Stomach smooth muscle (tissue), 2 donors: ENCODE measurements around the gene PALLD.

Source experiments
- H3K27ac ChIP-seq: one replicate; pipeline ENCODE4 v1.7.0; 2013; ENCODE audit warnings: mild to moderate bottlenecking, low read length, inconsistent platforms
- H3K27me3 ChIP-seq, 2 donors: one replicate each; pipeline ENCODE4 v1.7.0; 2013; ENCODE audit warnings: low read length in 2 of 2; ENCODE audit not compliant: insufficient read depth in 2 of 2, control insufficient read depth in 1 of 2
- H3K36me3 ChIP-seq, 2 donors: one replicate each; pipeline ENCODE4 v1.7.0; 2013; ENCODE audit warnings: low read length in 2 of 2; ENCODE audit not compliant: control insufficient read depth in 2 of 2, insufficient read depth in 2 of 2
- H3K4me1 ChIP-seq: one replicate; pipeline ENCODE4 v1.7.0; 2013; ENCODE audit warnings: low read length; ENCODE audit not compliant: control insufficient read depth, insufficient read depth
- H3K4me3 ChIP-seq, 2 donors: one replicate each; pipeline ENCODE4 v1.7.0; 2013; ENCODE audit warnings: low read length in 2 of 2
- H3K9ac ChIP-seq, 2 donors: one replicate each; pipeline ENCODE4 v1.7.0; 2013; ENCODE audit warnings: low read length in 2 of 2, mild to moderate bottlenecking in 1 of 2
- H3K9me3 ChIP-seq, 2 donors: one replicate each; pipeline ENCODE4 v1.7.0; 2013; ENCODE audit warnings: low read length in 2 of 2; ENCODE audit not compliant: control insufficient read depth in 2 of 2
- donor health status: healthy.
- donor health status: Pancreatic carcinoma.

Gene PALLD

DNA sequence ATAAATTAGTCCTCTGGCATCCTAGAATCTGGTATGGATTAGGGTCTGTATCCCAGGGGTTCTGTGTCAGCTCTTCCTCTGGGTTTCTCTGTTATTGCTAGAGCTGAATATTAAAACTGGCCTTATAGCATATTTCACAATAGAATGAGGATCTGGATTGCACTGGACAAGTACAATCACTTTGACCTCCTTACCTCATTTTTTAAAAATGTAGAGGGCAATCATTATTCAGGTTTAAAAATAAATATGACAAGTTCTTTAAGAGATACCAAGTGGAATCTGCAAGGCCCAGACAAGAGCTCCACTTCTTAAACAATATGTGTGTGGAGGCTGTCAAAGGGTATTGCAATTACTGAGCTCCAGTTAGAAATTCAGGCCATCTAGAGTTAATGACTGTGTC is 1.4 kb downstream of the PALLD start:
- Histone ChIP-seq H3K36me3 (no peaks in the 10 kb centered on the region), H3K4me3 (no peak overlapping the region), H3K9ac (no peak overlapping the region), H3K4me1 (no peaks in the 10 kb centered on the region), H3K9me3 (no peaks in the 10 kb centered on the region), H3K27ac (no peak overlapping the region), H3K27me3 (no peaks in the 10 kb centered on the region)

DNA sequence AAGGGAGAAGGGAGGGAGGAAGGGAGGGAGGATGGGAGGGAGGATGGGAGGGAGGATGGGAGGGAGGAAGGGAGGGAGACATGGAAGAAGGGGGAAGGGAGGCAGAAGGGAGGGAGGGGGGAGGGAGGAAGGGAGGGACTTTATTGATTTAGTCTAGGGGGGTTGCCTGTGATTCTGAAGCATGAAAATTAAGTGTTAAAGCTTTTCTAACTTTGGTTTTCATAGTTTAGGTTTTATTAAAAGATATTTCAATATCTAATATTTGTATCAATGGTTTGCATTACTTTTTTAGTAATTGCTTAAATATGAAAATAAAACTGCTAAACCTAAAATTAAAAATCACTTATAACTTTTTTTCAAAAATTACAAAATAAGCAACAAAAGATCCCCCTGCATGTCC is 2.4 kb downstream of the PALLD start:
- Histone ChIP-seq H3K27me3 (no peaks in the 10 kb centered on the region), H3K9ac (no peak overlapping the region), H3K27ac (no peak overlapping the region), H3K36me3 (no peaks in the 10 kb centered on the region), H3K9me3 (no peaks in the 10 kb centered on the region), H3K4me1 (no peaks in the 10 kb centered on the region), H3K4me3 (no peak overlapping the region)

DNA sequence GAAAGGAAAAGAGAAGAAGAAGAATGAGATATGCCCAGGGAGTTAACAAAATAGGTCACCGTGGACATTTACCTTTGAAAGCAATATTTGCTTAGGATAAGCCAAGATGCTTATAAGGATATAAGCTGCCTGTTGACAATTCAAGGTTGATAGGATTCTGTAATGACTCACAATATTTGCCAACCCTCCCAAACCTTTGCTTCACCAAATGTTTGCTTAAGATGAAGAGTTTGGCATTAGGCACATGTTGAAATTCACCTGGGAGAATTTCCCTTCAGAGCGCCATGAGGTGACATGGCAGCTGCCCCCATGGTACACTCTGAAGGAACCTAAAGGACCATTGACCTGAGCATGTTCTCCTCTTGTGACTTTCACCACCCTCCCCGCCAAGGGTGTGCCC is 4.6 kb downstream of the PALLD start:
- H3K9ac ChIP-seq, result no peak overlapping the region
- no peak overlapping the region for H3K27ac ChIP-seq
- H3K9me3 ChIP-seq, result no peaks in the 10 kb centered on the region
- H3K27me3 ChIP-seq, result no peaks in the 10 kb centered on the region
- H3K4me1 ChIP-seq, result no peaks in the 10 kb centered on the region
- H3K4me3 ChIP-seq, result no peak overlapping the region
- H3K36me3 ChIP-seq, result no peaks in the 10 kb centered on the region

DNA sequence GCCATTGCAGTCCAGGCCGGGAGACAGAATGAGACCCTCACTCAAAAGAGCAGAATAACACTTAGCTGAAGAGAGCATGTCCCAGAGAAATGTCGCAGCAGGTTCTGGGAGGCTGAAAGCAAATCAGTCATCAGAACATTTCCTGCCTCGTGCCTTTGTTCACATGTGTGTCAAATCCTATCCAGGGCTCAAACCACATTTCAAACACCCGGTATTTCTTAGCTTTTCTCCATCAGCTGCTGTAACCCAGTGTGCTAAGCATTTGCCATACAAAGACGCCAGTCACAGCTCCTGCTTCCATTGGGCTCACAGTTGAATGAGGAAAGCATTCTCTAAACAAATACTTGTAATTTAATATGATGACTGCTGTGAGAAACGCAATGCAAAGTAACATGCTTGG is 6.0 kb downstream of the PALLD start:
- no peak overlapping the region for H3K4me3 ChIP-seq
- H3K4me1 ChIP-seq, result no peaks in the 10 kb centered on the region
- no peaks in the 10 kb centered on the region for H3K36me3 ChIP-seq
- no peak overlapping the region for H3K9ac ChIP-seq
- no peaks in the 10 kb centered on the region for H3K9me3 ChIP-seq
- no peaks in the 10 kb centered on the region for H3K27me3 ChIP-seq
- no peak overlapping the region for H3K27ac ChIP-seq

DNA sequence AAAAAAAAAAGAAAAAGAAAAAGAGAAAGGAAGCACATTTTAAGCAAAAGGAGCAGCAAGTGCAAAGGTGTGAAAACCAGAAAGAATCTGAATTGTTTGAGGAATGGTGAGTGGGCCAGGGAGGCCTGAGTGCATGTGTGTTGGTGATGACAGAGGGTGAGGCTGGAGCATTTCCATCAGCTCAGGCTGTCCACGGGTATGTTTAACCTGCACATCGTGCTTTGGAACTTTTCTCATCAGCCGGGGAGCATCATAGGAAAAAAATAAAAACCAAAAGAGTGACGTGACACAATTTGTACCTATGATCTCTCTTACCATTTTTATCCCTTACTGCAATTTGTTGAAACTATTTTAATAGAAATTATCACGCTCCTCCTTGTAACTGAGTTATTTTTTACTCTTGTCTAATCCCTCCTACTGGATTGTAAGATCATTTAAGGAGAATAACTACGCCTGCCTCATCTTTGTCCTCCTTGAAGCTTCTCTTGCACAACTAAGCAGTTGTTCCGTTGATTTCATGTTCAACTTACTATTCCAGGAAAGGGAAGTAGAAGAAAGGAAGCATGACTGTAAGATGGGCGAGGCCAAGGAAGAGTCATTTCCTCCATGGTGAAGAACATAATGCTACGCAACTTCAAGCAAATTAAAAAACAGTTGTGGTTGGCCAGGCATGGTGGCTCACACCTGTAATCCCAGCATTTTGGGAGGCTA is 7.0 kb downstream of the PALLD start:
- no peaks in the 10 kb centered on the region for H3K9me3 ChIP-seq
- H3K4me3 ChIP-seq, result no peak overlapping the region
- H3K27me3 ChIP-seq, result no peaks in the 10 kb centered on the region
- H3K36me3 ChIP-seq, result no peaks in the 10 kb centered on the region
- H3K9ac ChIP-seq, result no peak overlapping the region
- H3K4me1 ChIP-seq, result no peaks in the 10 kb centered on the region
- no peak overlapping the region for H3K27ac ChIP-seq

DNA sequence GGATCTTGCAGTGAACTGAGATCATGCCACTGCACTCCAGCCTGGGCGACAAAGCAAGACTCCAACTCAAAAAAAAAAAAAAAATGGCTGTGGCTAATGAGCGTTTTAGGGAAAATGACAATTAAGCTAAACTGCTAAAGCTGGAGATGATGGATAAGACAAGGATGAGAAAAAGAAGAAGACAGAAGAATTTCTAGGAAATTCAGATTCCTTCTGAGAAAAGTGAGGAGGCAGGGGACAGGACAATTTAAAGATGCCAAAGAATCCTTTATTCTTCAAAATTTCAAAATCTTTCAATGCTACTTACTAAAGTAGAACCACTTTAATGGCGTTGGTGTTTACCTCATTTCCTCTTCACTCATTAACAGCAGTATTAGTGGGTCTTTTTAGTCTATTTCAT is 7.7 kb downstream of the PALLD start:
- Histone ChIP-seq H3K36me3 (no peaks in the 10 kb centered on the region), H3K27me3 (no peaks in the 10 kb centered on the region), H3K9me3 (no peaks in the 10 kb centered on the region), H3K27ac (no peak overlapping the region), H3K4me3 (no peak overlapping the region), H3K4me1 (no peaks in the 10 kb centered on the region), H3K9ac (no peak overlapping the region)

DNA sequence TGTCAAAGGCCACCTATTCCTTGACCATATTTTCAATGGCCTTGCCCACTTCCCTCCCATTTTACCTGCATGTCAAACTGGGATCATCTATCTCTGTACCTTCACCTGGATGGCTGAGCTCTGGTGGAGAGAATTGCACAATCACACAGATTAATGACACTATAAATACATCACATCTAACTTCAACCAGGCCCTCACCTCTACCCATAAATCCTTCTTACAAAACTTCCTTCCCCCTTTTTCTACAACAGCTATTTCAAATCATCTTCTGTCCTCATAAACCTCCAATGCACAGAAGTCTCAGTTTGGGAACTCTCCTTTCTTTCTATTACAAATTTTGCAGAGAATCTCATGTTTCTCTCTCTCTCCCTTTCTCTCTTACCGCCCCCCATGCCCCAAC is 9.2 kb downstream of the PALLD start:
- Histone ChIP-seq H3K4me1 (no peaks in the 10 kb centered on the region), H3K27me3 (no peaks in the 10 kb centered on the region), H3K27ac (no peak overlapping the region), H3K36me3 (no peaks in the 10 kb centered on the region), H3K4me3 (no peak overlapping the region), H3K9me3 (no peaks in the 10 kb centered on the region), H3K9ac (no peak overlapping the region)

DNA sequence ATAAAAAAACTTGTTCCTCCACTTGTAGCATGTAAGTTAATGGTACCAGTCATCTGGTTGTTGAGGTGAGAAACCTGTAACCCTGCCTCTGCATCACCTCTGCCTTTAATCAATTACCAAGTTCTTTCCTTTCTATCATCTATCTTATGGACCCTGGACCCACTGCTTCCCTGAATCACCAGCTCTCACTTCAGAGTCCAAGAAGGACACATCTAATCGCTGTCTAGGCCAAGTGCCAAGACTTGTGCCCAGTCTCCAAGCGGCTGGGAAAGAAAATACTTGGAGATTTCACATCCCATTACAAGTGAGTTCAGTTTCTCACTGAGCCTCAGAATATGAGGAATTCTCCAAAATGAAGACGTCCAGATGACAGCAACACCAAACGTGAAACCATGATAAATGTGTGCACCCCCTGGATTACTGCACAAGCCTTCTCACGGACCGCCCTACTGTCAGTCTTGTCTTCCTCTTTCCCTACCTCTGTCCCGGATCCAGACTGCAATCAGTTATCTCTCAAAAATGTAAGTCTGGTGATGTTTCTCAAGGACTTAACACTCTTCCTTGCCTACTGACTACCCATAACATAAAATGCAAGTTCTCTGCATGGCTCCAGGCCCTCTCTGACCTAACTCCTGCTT is 10.4 kb downstream of the PALLD start:
- Histone ChIP-seq H3K9me3 (no peaks in the 10 kb centered on the region), H3K27ac (no peak overlapping the region), H3K36me3 (no peaks in the 10 kb centered on the region), H3K9ac (no peak overlapping the region), H3K27me3 (no peaks in the 10 kb centered on the region), H3K4me3 (no peak overlapping the region), H3K4me1 (no peaks in the 10 kb centered on the region)

DNA sequence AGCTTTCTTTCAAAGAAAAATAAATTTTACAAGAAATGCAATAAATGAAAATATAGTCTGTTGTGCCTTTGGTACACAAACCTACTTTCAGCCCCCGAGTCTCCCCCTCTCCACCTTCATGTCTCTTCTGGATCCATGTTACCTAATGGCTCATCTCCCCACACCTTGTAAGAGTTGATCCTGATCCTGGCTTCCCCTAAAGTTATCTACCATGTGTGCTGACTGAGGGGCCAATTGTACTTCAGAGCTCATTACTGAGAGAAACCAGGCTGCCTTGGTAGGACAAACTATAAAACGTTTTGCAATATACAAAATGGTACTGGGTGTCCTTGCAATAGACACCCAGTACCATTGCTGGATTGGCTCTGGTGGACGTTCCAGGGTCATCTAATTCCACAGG is 11.8 kb downstream of the PALLD start:
- no peaks in the 10 kb centered on the region for H3K4me1 ChIP-seq
- no peak overlapping the region for H3K27ac ChIP-seq
- H3K4me3 ChIP-seq, result no peak overlapping the region
- H3K36me3 ChIP-seq, result no peaks in the 10 kb centered on the region
- no peaks in the 10 kb centered on the region for H3K27me3 ChIP-seq
- no peak overlapping the region for H3K9ac ChIP-seq
- H3K9me3 ChIP-seq, result no peaks in the 10 kb centered on the region

DNA sequence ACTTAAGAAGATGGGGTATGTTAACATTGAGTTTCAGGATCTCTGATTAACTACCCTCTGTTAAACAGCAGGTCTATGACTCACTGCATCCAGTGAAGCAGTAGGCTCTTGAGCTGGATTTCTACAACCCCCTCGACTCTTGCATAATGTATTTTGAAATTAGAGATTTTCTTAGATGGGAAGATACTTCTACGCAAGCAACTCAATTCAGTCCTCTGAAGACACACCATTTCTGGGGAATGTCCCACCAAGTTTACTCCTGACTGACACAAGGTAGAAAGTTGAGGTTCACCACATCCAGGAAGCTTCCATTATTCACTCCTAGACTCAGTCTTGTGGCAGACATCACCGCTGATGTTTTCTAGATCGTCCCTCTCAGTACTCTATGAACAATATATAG is 12.9 kb downstream of the PALLD start:
- H3K4me1 ChIP-seq, result no peaks in the 10 kb centered on the region
- no peak overlapping the region for H3K9ac ChIP-seq
- no peaks in the 10 kb centered on the region for H3K36me3 ChIP-seq
- no peaks in the 10 kb centered on the region for H3K27me3 ChIP-seq
- no peak overlapping the region for H3K4me3 ChIP-seq
- no peaks in the 10 kb centered on the region for H3K9me3 ChIP-seq
- H3K27ac ChIP-seq, result no peak overlapping the region

DNA sequence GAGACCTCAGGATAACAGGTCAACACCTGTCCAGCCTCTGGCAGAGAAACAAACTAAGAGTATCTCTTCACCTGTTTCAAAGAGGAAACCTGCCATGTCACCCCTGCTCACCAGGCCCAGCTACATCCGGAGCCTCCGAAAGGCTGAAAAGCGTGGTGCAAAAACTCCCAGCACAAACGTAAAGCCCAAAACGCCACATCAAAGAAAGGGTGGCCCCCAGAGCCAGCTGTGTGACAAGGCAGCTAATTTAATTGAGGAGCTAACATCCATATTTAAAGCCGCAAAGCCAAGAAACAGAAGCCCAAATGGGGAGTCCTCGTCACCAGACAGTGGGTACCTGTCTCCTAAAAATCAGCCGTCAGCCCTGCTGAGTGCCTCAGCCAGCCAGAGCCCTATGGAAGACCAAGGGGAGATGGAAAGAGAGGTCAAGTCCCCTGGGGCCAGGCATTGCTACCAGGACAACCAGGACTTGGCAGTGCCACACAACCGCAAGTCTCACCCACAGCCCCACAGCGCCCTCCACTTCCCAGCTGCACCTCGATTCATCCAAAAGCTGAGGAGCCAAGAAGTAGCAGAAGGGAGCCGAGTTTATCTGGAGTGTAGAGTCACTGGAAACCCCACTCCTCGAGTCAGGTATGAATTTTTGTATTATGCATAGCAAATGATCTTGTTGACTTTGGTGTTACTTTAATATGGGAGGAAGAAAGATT is 15.1 kb downstream of the PALLD start:
- H3K27me3 ChIP-seq, result no peaks in the 10 kb centered on the region
- no peaks in the 10 kb centered on the region for H3K9me3 ChIP-seq
- no peaks in the 10 kb centered on the region for H3K36me3 ChIP-seq
- H3K27ac ChIP-seq, result no peak overlapping the region
- H3K4me1 ChIP-seq, result peaks cover 3% of the 10 kb centered on the region
- no peak overlapping the region for H3K4me3 ChIP-seq
- no peak overlapping the region for H3K9ac ChIP-seq
